Measurements from ENCODE around the gene PIEZO2. TPM values are rescaled to one million over a fixed set of nuclear protein-coding genes. Genes with fewer than 3 reads are reported as not detected.

PIEZO2 gene
- total RNA-seq, 1 donor from 2014 or later: 3.9 TPM

- no peak for DNase-seq (ENCODE audit: low spot score)
Observed at GRCh38 chr18:11064727-11065460, 84.5 kb downstream of the PIEZO2 start.

DNA sequence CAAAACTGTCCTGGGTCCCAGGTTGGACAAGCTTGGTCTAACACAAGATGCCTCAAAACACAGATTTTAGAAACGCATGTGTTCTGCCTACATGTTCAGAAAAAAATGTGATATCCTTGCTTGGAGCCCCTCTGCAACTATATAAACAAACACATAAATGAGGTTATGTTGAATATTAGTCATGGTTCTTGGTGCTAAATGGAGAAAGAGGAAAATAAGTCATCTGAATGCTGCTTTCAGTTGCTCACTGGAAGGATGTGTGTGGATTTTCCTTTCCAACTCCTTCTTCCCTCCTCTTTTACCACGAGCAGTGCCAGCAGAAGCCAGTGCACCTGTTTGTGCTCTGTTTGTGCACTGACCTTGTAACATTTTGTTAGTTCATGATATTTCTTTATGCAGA lies 85.3 kb downstream of the PIEZO2 start:
- DNase-seq (ENCODE audit: low spot score): no peak

GRCh38 chr18:11055721-11056120 lies 93.6 kb downstream of the PIEZO2 start:
- no peak for DNase-seq (ENCODE audit: low spot score)

- no peak for DNase-seq (ENCODE audit: low spot score)
Observed at GRCh38 chr18:11054497-11054896, 94.9 kb downstream of the PIEZO2 start.

- DNase-seq (ENCODE audit: low spot score): no peak
Observed at GRCh38 chr18:11053293-11053692, 96.1 kb downstream of the PIEZO2 start.

- DNase-seq (ENCODE audit: low spot score): no peak
Observed at GRCh38 chr18:11052800-11053199, 96.6 kb downstream of the PIEZO2 start.

- no peak for DNase-seq (ENCODE audit: low spot score)
Observed at GRCh38 chr18:11051462-11051861, 97.9 kb downstream of the PIEZO2 start.

GRCh38 chr18:11050966-11051365 lies 98.4 kb downstream of the PIEZO2 start:
- no peak for DNase-seq (ENCODE audit: low spot score)

DNA sequence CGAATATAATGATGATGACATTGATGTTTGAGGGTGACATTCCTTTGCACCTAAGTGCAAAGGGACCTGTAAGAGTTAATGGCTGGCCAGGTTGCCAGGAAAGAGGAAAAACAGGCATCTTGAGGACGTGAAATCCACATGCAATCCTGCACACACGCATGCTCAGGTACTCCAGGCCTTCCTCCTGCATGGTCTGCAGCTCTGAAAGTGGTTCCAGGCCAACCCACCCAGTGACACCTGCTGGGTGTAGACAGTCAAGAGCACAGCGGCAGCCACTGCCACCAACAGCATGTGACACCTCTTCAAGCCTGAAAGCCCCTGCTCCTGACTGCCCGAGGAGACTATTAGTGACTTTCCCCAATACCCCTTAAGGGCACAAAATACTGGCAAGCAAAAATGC lies 101.6 kb downstream of the PIEZO2 start:
- no peak for DNase-seq (ENCODE audit: low spot score)

DNA sequence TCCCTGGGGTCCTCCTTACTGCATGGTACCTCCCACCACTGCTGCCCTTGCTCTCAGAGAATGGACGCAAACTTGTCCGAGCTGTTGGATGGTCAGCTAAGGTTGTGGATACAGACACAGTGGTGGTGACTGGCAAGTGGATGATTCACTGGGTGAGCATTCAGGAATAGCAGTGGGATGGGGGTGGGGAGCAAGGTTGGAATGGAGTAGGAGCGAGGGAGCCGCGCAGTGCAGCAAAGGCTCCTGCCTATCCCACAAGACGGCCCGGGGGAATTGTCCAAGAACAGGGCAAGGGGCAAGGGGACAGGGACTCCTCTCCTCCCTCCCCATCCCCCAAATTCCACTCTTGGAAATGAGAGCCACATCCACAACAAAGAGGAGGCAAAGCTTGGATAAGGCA lies 102.2 kb downstream of the PIEZO2 start:
- no peak for DNase-seq (ENCODE audit: low spot score)

- no peak for DNase-seq (ENCODE audit: low spot score)
Observed at GRCh38 chr18:11046140-11046539, 103.2 kb downstream of the PIEZO2 start.

DNA sequence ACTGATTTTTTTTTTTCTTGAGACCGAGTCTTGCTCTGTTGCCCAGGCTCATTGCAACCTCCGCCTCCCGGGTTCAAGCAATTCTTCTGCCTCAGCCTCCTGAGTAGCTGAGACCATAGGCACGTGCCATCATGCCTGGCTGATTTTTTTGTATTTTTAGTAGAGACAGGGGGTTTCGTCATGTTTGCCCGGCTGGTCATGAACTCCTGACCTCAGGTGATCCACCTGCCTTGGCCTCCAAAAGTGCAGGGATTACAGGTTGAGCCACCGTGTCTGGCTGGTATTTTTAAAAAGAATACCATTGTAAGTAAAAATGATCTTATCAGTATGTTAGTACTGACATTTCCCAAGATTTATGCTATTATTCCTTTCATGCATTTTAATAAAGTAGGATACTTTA lies 105.7 kb downstream of the PIEZO2 start:
- no peak for DNase-seq (ENCODE audit: low spot score)

GRCh38 chr18:11042247-11042646 lies 107.1 kb downstream of the PIEZO2 start:
- DNase-seq (ENCODE audit: low spot score): no peak

DNA sequence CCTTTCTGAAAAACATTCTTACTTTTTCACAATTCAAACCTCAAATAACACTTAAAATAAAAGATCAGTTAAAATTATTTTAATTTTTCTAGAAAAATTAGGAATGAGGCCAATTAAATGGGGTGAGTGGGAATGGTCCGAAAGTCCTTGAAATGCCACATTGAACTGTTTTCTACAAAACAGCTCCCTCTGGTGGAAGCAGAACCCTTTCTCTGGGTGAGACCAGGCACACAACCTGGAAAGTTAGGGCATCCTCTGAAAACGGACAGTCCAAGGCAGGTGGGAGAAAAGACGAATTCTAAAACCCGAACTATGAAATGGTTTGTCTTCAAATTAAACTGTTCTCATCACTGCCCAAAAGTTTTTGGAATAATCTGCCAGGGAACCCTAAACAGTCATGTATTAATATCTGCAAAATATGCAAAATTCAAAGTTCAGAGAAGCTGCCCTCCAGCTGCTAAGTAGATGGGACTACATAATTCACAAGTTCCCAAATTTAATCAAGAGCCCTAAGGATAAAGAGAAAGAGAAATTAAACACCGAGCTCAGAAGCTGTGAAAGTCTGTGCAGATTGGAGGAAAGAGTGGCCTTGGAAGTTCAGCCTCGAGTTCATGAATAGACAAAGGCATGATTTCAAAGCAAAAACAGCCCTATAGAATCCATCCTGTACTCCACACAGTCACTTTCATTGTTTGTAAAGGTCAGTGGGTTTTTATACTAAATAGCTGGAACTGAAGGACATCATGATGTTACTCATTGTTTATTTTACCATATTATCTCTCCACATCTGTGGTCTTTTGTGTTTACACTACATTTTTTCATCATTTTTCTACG lies 108.3 kb downstream of the PIEZO2 start:
- peak; percentile 52 for DNase-seq (ENCODE audit: low spot score)

GRCh38 chr18:11040359-11040758 lies 109.0 kb downstream of the PIEZO2 start:
- no peak for DNase-seq (ENCODE audit: low spot score)

DNA sequence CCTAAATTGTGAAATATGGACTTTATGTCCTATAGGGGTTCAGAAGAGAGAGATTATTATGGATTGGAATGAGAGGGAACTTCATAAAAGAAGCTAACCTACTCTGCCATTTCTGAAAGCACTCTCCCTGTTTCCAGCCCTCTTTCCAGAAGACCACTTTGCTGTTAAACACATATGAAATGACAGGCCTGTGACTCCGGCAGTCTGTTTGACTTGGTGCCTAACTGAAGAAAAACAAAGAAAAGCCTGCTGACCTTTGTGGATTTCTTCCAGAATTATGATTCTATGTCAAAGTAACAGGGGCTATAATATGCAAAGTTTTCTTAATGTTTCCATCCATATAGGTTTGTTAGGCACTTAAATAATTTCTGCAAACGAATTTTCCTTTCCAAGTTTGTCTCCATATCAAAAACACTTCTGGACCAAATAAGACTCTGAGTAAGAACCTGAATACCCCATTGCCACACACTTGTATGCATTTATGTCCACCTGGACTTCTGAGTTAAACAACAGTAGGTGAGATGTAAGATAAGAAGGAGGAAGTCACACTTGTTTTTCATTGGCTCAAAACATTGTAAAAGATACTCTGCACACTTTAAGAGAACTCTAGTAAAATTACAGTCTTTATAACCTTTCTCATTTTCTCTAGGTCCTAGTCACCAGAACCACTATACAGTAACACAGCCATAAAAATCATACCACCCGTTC lies 111.7 kb downstream of the PIEZO2 start:
- DNase-seq (ENCODE audit: low spot score): no peak

DNA sequence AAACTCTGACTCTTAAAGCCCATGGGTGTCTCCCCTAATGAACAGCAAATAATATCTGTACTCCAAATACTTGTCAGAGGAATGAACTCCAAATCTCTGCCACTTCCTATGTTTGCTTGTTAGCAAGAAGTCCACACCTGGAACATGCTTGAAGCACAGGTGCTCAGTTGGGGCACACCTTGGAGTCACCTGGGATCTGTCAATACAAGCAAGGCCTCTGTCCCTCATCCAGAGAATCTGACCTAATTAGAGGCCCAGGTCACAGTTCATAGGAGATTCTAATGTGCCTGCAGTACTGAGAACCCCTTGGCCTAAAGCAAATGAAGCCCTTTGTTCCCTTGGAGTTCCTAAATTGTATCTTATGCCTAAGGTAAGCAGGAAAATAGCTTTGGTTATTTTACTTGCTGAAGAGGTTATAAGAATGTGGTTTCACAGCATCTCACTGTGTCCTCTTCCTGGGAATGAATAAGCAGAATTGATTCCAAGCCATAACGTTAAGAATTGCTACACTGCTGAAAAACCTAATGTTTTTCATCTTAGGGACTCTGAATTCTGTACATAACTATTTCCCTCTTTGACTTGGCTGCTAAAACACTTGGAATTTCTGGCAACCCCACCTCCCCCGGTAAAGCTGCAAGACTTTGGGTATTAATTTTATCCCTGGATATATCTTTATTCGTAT lies 113.4 kb downstream of the PIEZO2 start:
- DNase-seq (ENCODE audit: low spot score): no peak

DNA sequence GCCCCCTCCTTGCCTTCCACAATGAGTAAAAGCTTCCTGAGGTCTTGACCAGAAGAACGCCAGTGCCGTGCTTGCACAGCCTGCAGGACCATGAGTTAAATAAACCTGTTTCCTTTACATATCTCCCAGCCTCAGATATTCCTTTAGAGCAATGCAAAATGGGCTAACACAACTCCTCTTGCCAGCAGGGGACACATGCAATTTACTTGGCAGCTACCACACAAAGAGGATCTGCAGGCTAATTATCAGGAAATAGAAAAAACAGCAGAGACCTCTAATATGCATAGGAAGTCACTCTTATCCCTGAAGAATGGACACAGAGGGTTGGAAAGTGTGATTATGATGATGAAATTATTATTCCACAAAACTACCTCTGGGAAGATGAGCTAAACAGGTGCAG lies 114.0 kb downstream of the PIEZO2 start:
- no peak for DNase-seq (ENCODE audit: low spot score)

- no peak for DNase-seq (ENCODE audit: low spot score)
Observed at GRCh38 chr18:11034884-11035283, 114.5 kb downstream of the PIEZO2 start.

DNA sequence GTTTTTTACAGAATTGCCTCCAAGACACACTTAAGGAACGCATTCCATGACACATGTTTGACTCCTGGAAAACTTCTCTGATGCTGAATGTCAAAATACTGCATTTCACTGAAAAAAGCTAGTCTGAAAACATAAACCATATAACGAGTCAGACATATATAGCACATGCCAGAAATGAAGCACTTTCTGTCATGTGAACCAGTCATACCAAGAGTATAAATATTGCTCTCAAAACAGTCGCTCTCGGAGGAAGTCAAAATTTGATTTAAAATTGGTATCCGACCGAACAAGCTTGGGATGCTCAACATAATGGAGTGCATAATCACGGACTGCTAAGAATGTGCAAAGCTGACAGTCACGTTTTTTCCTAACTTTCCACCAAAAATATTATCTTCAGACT lies 115.9 kb downstream of the PIEZO2 start:
- DNase-seq (ENCODE audit: low spot score): no peak

- no peak for DNase-seq (ENCODE audit: low spot score)
Observed at GRCh38 chr18:11031966-11032365, 117.4 kb downstream of the PIEZO2 start.

DNA sequence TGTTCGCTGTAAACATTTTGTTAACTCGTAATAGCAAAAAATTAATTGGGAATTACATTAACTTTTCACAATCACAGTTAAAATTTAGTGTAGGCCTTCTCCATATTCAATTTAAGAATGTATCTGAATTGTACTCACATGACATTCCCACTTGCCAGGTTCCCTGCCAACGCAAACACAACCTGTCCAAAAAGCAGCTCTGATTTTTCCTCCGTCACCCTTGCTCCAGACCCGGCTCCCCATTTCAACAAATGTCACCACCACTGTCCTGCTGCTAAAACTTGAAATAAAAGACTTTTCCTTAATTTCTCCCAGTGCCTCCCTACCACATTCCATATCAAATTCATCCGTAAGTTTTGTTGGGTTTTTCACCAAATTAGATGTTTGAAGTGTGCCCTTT lies 120.3 kb downstream of the PIEZO2 start:
- DNase-seq (ENCODE audit: low spot score): no peak
